Transverse colon (tissue), 4 donors: ENCODE measurements around the gene HMX2. TPM values are rescaled to one million over a fixed set of nuclear protein-coding genes. Genes with fewer than 3 reads are reported as not detected.

Experiments
- DNase-seq: peaks from one replicate; pipeline ENCODE4 v3.0.0-alpha.2; 2019
- H3K27ac ChIP-seq, 4 donors: fragments of 200-600 bp; sonication (generic); 2 replicates each; pipeline ENCODE4 v1.5.1; 2016 to 2018; ENCODE audit warnings: inconsistent platforms in 4 of 4
- H3K27me3 ChIP-seq: fragments of 200-600 bp; sonication (generic); 2 replicates; pipeline ENCODE4 v1.5.1; 2017; ENCODE audit warnings: inconsistent platforms
- H3K36me3 ChIP-seq, 4 donors: fragments of 200-600 bp; sonication (generic); 2 replicates each; pipeline ENCODE4 v1.5.1; 2017 to 2019; ENCODE audit warnings: inconsistent platforms in 4 of 4
- H3K4me1 ChIP-seq, 4 donors: fragments of 200-600 bp; sonication (generic); 2 replicates each; pipeline ENCODE4 v1.5.1; 2017 to 2020; ENCODE audit warnings: inconsistent platforms in 4 of 4
- H3K4me3 ChIP-seq, 4 donors: fragments of 200-600 bp; sonication (generic); 1 replicate in 1 of 4; 2 replicates in 3 of 4; pipeline versions ENCODE4 v1.5.1 to v1.6.1; 2017 to 2019; ENCODE audit warnings: inconsistent platforms in 4 of 4
- H3K9me3 ChIP-seq, 2 donors: fragments of 200-600 bp; sonication (generic); 2 replicates each; pipeline ENCODE4 v1.5.1; 2017 to 2019; ENCODE audit warnings: inconsistent platforms in 2 of 2
- EP300 ChIP-seq: sonication (generic); formaldehyde crosslinking; IDR thresholded peaks from one replicate; pipeline ENCODE4 v1.6.1; 2017; ENCODE audit warnings: antibody characterized with exemption, low read depth
- POLR2A ChIP-seq: fragments of 450-650 bp; IDR thresholded peaks from one replicate; pipeline ENCODE4 v1.6.1; 2016; ENCODE audit warnings: antibody characterized with exemption, mild to moderate bottlenecking, moderate library complexity
- POLR2AphosphoS5 ChIP-seq, 3 donors: sonication (generic); formaldehyde crosslinking; IDR thresholded peaks; one replicate each; pipeline ENCODE4 v1.6.1; 2016; ENCODE audit warnings: antibody characterized with exemption in 3 of 3
- WGBS, 2 donors: methylation state at CpG; one replicate each; pipeline ENCODE4 v1.1.5; 2018; ENCODE audit warnings: low coverage in 1 of 2; 5-methylcytosine and 5-hydroxymethylcytosine counted together
- in situ Hi-C, 4 donors: fragments of 200-750 bp; cut with MboI; loops; one replicate each; pipeline versions ENCODE4 v1.15.0 to v1.15.1; 2017; ENCODE audit warnings: low sequenced_read_pairs in 3 of 4, low pct_ligation_motif_present in 1 of 4, low pct_unique_long_range_greater_than_20kb in 1 of 4
- intact Hi-C: fragments of 100-400 bp; cut with DNase I; formaldehyde crosslinking; loops from one replicate; pipeline ENCODE4 v1.15.1; 2023; ENCODE audit warnings: low total_unique reads
- total RNA-seq, 4 donors: library from RNA; depleted of rRNA; stranded (reverse); fragments of >200 nt; gene quantifications; one replicate each; pipeline ENCODE4 v1.1.0, GENCODE V29; 2016
- TF ChIP-seq, protein P1 (sequence below), 5 experiments: fragments of 200-600 bp in 3 of 5; fragments of 450-650 bp in 2 of 5; sonication (generic) in 3 of 5; IDR thresholded peaks; 1 replicate in 2 of 5; 2 replicates in 3 of 5; pipeline ENCODE4 v1.5.1; 2016 to 2017; ENCODE audit warnings: antibody characterized with exemption in 5 of 5, inconsistent platforms in 3 of 5, mild to moderate bottlenecking in 2 of 5, moderate library complexity in 1 of 5

Gene HMX2
- total RNA-seq, 4 donors from 2014 or later, result 0.41 to 0.64 TPM; not detected in 2

GRCh38 chr10:123139165-123139520, 8.8 kb upstream of the HMX2 start:
- peaks cover 20 to 59% (median 36%) of the 10 kb centered on the region in 4 donors for H3K4me1 ChIP-seq
- H3K27me3 ChIP-seq, result peaks cover 100% of the 10 kb centered on the region
- intact Hi-C loops, result no loop called here
- no peaks in the 10 kb centered on the region for H3K9me3 ChIP-seq
- H3K27ac ChIP-seq, result no peak overlapping the region
- H3K36me3 ChIP-seq, result no peaks in the 10 kb centered on the region
- in situ Hi-C loops, result loop anchor here in 1 of 4 donors (25.0 kb wide), 1 partner anchor 423 kb away; no protein-coding TSS in a partner anchor
- no peak for DNase-seq
- H3K4me3 ChIP-seq, result no peak overlapping the region
- TF ChIP-seq POLR2A, result no peak
- no peak for TF ChIP-seq EP300
- TF ChIP-seq, protein P1, sequence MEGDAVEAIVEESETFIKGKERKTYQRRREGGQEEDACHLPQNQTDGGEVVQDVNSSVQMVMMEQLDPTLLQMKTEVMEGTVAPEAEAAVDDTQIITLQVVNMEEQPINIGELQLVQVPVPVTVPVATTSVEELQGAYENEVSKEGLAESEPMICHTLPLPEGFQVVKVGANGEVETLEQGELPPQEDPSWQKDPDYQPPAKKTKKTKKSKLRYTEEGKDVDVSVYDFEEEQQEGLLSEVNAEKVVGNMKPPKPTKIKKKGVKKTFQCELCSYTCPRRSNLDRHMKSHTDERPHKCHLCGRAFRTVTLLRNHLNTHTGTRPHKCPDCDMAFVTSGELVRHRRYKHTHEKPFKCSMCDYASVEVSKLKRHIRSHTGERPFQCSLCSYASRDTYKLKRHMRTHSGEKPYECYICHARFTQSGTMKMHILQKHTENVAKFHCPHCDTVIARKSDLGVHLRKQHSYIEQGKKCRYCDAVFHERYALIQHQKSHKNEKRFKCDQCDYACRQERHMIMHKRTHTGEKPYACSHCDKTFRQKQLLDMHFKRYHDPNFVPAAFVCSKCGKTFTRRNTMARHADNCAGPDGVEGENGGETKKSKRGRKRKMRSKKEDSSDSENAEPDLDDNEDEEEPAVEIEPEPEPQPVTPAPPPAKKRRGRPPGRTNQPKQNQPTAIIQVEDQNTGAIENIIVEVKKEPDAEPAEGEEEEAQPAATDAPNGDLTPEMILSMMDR (IDR thresholded peaks at IDR 0.05), result no peak
- TF ChIP-seq POLR2AphosphoS5 (IDR thresholded peaks at IDR 0.05), result no peak
- WGBS, 2 donors, result 8% methylated on average over 7 of the region's 7 CpGs

DNA sequence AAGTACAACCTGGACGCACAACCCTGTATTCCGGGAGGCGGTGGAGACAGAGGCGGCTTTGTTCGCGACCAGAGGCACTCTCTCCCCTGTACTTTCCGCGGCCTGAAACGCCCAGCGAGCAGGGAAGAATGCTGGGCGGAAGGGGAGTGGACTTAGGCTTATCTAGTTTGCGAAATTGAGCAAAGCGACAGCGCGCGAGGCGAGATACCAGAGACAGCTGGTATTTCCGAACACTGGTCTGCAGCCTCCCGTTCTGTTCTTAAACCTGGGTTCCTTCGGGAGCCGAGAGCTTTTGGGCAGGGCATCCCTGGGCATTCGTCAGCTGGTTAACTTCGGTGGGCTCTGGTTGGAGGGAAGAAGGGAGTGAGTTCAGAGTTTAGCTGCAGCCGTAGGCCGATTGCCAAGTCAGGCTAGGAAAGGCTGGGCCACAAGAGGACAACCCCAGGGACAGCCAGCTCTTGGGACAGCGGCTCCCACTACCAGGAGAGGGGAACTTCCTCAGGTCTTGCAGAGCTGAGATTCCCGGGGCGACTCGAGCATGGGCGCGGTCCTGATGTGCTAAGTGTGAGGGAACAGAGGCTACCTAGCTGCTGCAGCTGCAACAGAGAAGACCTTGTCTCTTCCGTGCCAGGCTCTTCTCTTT, 8.3 kb upstream of the HMX2 start:
- TF ChIP-seq POLR2AphosphoS5 (IDR thresholded peaks at IDR 0.05), result no peak
- TF ChIP-seq POLR2A, result no peak
- TF ChIP-seq, protein P1 (IDR thresholded peaks at IDR 0.05), result no peak
- TF ChIP-seq EP300, result no peak
- Histone ChIP-seq H3K9me3 (no peaks in the 10 kb centered on the region), H3K27ac (no peak overlapping the region), H3K4me3 (peak overlapping the region in 1 of 4 donors; percentile 5), H3K27me3 (peaks cover 100% of the 10 kb centered on the region), H3K36me3 (no peaks in the 10 kb centered on the region), H3K4me1 (peaks cover 20 to 57% (median 36%) of the 10 kb centered on the region in 4 donors)
- whole genome bisulfite sequencing, 2 donors, result 0 to 15% methylated on average over 2 to 32 of the region's 32 CpGs
- intact Hi-C loops (no loop called here), in situ Hi-C loops (loop anchor here in 1 of 4 donors (25.0 kb wide), 1 partner anchor 423 kb away; no protein-coding TSS in a partner anchor)
- DNase-seq, result peak; percentile 42

GRCh38 chr10:123140164-123140982, 7.6 kb upstream of the HMX2 start:
- H3K4me1 ChIP-seq, result peaks cover 13 to 49% (median 31%) of the 10 kb centered on the region in 4 donors
- no peak overlapping the region for H3K27ac ChIP-seq
- no peaks in the 10 kb centered on the region for H3K36me3 ChIP-seq
- peak overlapping the region in 1 of 4 donors; percentile 5 for H3K4me3 ChIP-seq
- intact Hi-C loops, result no loop called here
- in situ Hi-C loops, result loop anchor here in 1 of 4 donors (25.0 kb wide), 1 partner anchor 422 kb away; no protein-coding TSS in a partner anchor
- H3K27me3 ChIP-seq, result peaks cover 100% of the 10 kb centered on the region
- no peaks in the 10 kb centered on the region for H3K9me3 ChIP-seq
- WGBS, 2 donors, result 7 to 8% methylated on average over 3 to 43 of the region's 43 CpGs
- no peak for TF ChIP-seq POLR2AphosphoS5 (IDR thresholded peaks at IDR 0.05)
- TF ChIP-seq POLR2A, result no peak
- TF ChIP-seq EP300, result no peak
- TF ChIP-seq, protein P1 (IDR thresholded peaks at IDR 0.05), result no peak
- no peak for DNase-seq

GRCh38 chr10:123140983-123141390, 6.9 kb upstream of the HMX2 start:
- no peak for TF ChIP-seq POLR2A
- TF ChIP-seq, protein P1 (IDR thresholded peaks at IDR 0.05), result no peak
- TF ChIP-seq EP300, result no peak
- TF ChIP-seq POLR2AphosphoS5 (IDR thresholded peaks at IDR 0.05), result no peak
- no peak overlapping the region for H3K27ac ChIP-seq
- no peak overlapping the region for H3K4me3 ChIP-seq
- no peaks in the 10 kb centered on the region for H3K9me3 ChIP-seq
- peaks cover 100% of the 10 kb centered on the region for H3K27me3 ChIP-seq
- H3K36me3 ChIP-seq, result no peaks in the 10 kb centered on the region
- peaks cover 9 to 49% (median 26%) of the 10 kb centered on the region in 4 donors for H3K4me1 ChIP-seq
- intact Hi-C loops (no loop called here), in situ Hi-C loops (loop anchor here in 1 of 4 donors (25.0 kb wide), 1 partner anchor 421 kb away; no protein-coding TSS in a partner anchor)
- no peak for DNase-seq
- 13% methylated on average over 6 of the region's 6 CpGs; no CpG with 5 or more reads in 1 of the 2 donors for WGBS, 2 donors
